Measurements from ENCODE around the gene PTGDS.

DNA sequence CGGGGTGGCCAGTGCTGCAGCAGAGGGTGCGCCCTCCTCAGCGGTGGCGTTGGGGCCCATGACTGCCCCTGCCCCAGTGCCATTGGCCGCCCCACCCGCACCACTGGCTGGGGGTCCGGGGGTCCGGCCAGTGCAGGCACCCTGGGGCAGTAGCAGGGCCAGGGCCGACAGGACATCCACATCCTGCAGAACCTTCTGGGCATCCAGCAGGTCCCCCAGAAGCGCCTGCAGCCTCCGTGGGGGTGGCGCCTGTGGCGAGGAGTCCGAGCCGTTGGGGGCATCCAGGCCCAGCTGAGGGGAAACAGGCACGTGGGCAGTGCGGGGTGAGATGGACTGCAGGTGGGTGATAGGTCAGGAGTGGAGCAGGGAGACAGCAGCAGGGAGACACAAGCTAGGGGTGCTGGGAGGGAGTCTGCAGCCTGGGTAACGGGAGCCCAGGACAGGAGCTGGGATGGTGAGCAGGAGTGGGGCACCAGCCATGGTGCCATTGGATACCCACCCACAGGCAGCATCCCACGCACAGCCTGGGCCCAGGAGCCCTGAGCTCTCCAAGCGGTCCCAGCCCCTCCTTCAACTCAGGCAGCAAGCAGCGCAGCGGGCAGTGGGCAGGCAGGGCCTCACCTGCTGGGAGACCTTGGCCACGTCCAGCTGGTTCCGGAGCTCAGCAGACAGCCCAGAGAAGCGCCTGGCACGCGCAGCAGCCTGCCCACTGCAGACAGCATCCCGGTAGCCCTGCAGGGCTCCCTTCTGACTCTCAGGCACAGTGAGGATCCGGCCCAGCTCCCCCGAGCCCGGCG lies 43.7 kb downstream of the PTGDS start:
- TF ChIP-seq, protein P1, sequence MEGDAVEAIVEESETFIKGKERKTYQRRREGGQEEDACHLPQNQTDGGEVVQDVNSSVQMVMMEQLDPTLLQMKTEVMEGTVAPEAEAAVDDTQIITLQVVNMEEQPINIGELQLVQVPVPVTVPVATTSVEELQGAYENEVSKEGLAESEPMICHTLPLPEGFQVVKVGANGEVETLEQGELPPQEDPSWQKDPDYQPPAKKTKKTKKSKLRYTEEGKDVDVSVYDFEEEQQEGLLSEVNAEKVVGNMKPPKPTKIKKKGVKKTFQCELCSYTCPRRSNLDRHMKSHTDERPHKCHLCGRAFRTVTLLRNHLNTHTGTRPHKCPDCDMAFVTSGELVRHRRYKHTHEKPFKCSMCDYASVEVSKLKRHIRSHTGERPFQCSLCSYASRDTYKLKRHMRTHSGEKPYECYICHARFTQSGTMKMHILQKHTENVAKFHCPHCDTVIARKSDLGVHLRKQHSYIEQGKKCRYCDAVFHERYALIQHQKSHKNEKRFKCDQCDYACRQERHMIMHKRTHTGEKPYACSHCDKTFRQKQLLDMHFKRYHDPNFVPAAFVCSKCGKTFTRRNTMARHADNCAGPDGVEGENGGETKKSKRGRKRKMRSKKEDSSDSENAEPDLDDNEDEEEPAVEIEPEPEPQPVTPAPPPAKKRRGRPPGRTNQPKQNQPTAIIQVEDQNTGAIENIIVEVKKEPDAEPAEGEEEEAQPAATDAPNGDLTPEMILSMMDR (IDR thresholded peaks at IDR 0.05) = no peak
- TF ChIP-seq SP1 (CRISPR knock-in tag; conservative IDR thresholded peaks at IDR 0.05) (no peak), NFE2L1 (CRISPR knock-in tag; IDR thresholded peaks at IDR 0.05) (no peak), ZNF416 (CRISPR knock-in tag; IDR thresholded peaks at IDR 0.05) (no peak), ATF6 (CRISPR knock-in tag; IDR thresholded peaks at IDR 0.05) (no peak), TP53 (CRISPR knock-in tag; IDR thresholded peaks at IDR 0.05) (no peak), TEAD4 (CRISPR knock-in tag; IDR thresholded peaks at IDR 0.05) (no peak), ETV6 (CRISPR knock-in tag; IDR thresholded peaks at IDR 0.05) (no peak)
- TF ChIP-seq, protein P2, sequence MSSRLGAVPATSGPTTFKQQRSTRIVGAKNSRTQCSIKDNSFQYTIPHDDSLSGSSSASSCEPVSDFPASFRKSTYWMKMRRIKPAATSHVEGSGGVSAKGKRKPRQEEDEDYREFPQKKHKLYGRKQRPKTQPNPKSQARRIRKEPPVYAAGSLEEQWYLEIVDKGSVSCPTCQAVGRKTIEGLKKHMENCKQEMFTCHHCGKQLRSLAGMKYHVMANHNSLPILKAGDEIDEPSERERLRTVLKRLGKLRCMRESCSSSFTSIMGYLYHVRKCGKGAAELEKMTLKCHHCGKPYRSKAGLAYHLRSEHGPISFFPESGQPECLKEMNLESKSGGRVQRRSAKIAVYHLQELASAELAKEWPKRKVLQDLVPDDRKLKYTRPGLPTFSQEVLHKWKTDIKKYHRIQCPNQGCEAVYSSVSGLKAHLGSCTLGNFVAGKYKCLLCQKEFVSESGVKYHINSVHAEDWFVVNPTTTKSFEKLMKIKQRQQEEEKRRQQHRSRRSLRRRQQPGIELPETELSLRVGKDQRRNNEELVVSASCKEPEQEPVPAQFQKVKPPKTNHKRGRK (CRISPR knock-in tag; IDR thresholded peaks at IDR 0.05; ENCODE audit: borderline replicate concordance) = no peak
